RPMI8226 (cell line): ENCODE data around the gene OR6K6.

Experiments used
- DNase-seq: peaks from one replicate; pipeline ENCODE4 v3.0.0-alpha.2; 2015

OR6K6 gene

DNA sequence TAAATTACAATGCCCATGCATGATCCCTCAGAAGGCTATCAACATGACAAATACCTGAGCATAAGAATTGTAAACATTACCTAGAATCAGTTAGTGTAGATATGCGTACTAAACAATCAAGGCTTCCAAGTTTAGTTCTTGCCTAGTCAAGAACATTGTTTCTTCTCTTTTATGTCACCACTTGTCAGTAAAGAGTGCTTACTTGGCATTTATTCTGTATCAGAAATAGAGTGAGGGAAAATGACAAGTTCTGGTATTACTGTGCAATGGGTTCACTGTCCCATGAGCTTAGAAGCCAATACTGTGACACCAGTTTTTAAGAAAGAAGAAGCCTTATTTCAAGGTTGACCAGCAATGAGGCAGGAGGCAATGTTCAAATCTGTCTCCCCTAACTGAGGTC is 49.2 kb downstream of the OR6K6 start:
- no peak for DNase-seq
